Naive thymus-derived CD8-positive, alpha-beta T cell (primary cell): ENCODE results near the gene STAM. TPM values are rescaled to one million over a fixed set of nuclear protein-coding genes. Genes with fewer than 3 reads are reported as not detected.
A peak's percentile ranks its signal among the peaks of the same experiment; 100 is the strongest.

ENCODE experiments used
- ATAC-seq, 2 donors: fragments of 150-1000 bp; cut with Tn5 transposase in 1 of 2; sonication (Bioruptor Pico), chemical (Tn5 transposase) in 1 of 2; 1 replicate in 1 of 2; 2 replicates in 1 of 2; pipeline ENCODE4 v1.10.0; 2021; ENCODE audit warnings: mild to moderate bottlenecking in 2 of 2, moderate library complexity in 2 of 2
- POLR2A ChIA-PET: fragments of 350-600 bp; sonication (Branson Sonifier 250); formaldehyde crosslinking; loops from one replicate; lab custom pipeline; 2021; ENCODE audit warnings: antibody characterized with exemption; lab: Charles Lee
- DNase-seq, 10 donors: peaks; one replicate each; pipeline versions ENCODE4 v3.0.0 to v3.0.0-alpha.2; 2020 to 2022
- H3K27ac Mint-ChIP-seq, 10 donors: one replicate each; pipeline ENCODE4 v1.8.0; 2020 to 2022; ENCODE audit warnings: mild to moderate bottlenecking in 10 of 10, mixed read lengths in 10 of 10, moderate library complexity in 4 of 10, inconsistent platforms in 1 of 10
- H3K27me3 Mint-ChIP-seq, 5 donors: one replicate each; pipeline ENCODE4 v1.8.0; 2021 to 2022; ENCODE audit warnings: mixed read lengths in 5 of 5
- H3K36me3 Mint-ChIP-seq, 3 donors: one replicate each; pipeline ENCODE4 v1.8.0; 2020 to 2022; ENCODE audit warnings: mixed read lengths in 3 of 3, mild to moderate bottlenecking in 2 of 3, inconsistent platforms in 1 of 3
- H3K4me1 Mint-ChIP-seq, 4 donors: one replicate each; pipeline ENCODE4 v1.8.0; 2021 to 2022; ENCODE audit warnings: mixed read lengths in 4 of 4
- H3K4me3 Mint-ChIP-seq, 10 donors: one replicate each; pipeline ENCODE4 v1.8.0; 2020 to 2022; ENCODE audit warnings: mild to moderate bottlenecking in 10 of 10, mixed read lengths in 10 of 10, moderate library complexity in 6 of 10, inconsistent platforms in 1 of 10
- H3K9me3 Mint-ChIP-seq, 9 donors: one replicate each; pipeline ENCODE4 v1.8.0; 2020 to 2022; ENCODE audit warnings: mixed read lengths in 9 of 9, mild to moderate bottlenecking in 3 of 9, inconsistent platforms in 1 of 9, moderate library complexity in 1 of 9
- polyA plus RNA-seq, 3 donors: library from polyadenylated mRNA; unstranded; fragments of 300-500 nt; fragmentation: Illumina TruSeq; gene quantifications; one replicate each; pipeline ENCODE4 v1.2.3, GENCODE V29; 2021
- total RNA-seq, 8 experiments: library from RNA in 2 of 8; stranded (reverse) in 2 of 8; gene quantifications; one replicate each; pipeline ENCODE4 v1.2.3 and lab custom pipeline; 2021 to 2026

STAM gene
- total and polyA plus RNA-seq, 5 experiments from 2014 or later, result 5.9 to 23.8 (median 8.3) TPM

- POLR2A ChIA-PET, result no interaction called here
- no peak for DNase-seq
Observed at GRCh38 chr10:17665747-17666146, 21.8 kb downstream of the STAM start.

GRCh38 chr10:17668435-17669184 lies 24.7 kb downstream of the STAM start:
- Mint-ChIP-seq H3K4me3 (peak overlapping the region in 7 of 10 donors; percentile 17 to 60 (median 27)), H3K27ac (peak overlapping the region in 5 of 10 donors; percentile 25 to 65 (median 33)), H3K27me3 (no peaks in the 10 kb centered on the region), H3K4me1 (peaks cover 19 to 60% (median 49%) of the 10 kb centered on the region in 4 donors), H3K9me3 (no peaks in the 10 kb centered on the region), H3K36me3 (peaks cover 0 to 21% (median 2%) of the 10 kb centered on the region in 3 donors)
- DNase-seq, result no peak
- POLR2A ChIA-PET, result no interaction called here
- ATAC-seq, result no peak

More at GRCh38 chr10:17665747-17666146, 21.8 kb downstream of the STAM start:
- Mint-ChIP-seq H3K9me3 (no peaks in the 10 kb centered on the region), H3K27ac (no peak overlapping the region), H3K27me3 (no peaks in the 10 kb centered on the region), H3K4me1 (peaks cover 30 to 71% (median 59%) of the 10 kb centered on the region in 4 donors), H3K36me3 (peaks cover 0 to 46% (median 10%) of the 10 kb centered on the region in 3 donors), H3K4me3 (no peak overlapping the region)
- ATAC-seq, result no peak

GRCh38 chr10:17669185-17669872 lies 25.4 kb downstream of the STAM start:
- peak overlapping the region; percentile 19 to 73 (median 38) for H3K4me3 Mint-ChIP-seq
- peaks cover 0 to 21% (median 2%) of the 10 kb centered on the region in 3 donors for H3K36me3 Mint-ChIP-seq
- peak overlapping the region in 8 of 10 donors; percentile 7 to 67 (median 30) for H3K27ac Mint-ChIP-seq
- H3K27me3 Mint-ChIP-seq, result no peaks in the 10 kb centered on the region
- H3K9me3 Mint-ChIP-seq, result no peaks in the 10 kb centered on the region
- ATAC-seq (no peak), DNase-seq (peak in 1 of 10 donors; percentile 7)
- POLR2A ChIA-PET, result interaction anchor here (0.7 kb wide), 1 partner anchor 14 kb away, joined by 5 read pairs; no protein-coding TSS in a partner anchor
- peaks cover 20 to 63% (median 50%) of the 10 kb centered on the region in 4 donors for H3K4me1 Mint-ChIP-seq

- ATAC-seq, result no peak
- H3K4me3 Mint-ChIP-seq, result no peak overlapping the region
- no peaks in the 10 kb centered on the region for H3K9me3 Mint-ChIP-seq
- no peak for DNase-seq
- H3K27ac Mint-ChIP-seq, result peak overlapping the region in 1 of 10 donors; percentile 15
- no peaks in the 10 kb centered on the region for H3K27me3 Mint-ChIP-seq
- POLR2A ChIA-PET, result no interaction called here
- peaks cover 0 to 17% (median 2%) of the 10 kb centered on the region in 3 donors for H3K36me3 Mint-ChIP-seq
- H3K4me1 Mint-ChIP-seq, result peaks cover 22 to 70% (median 54%) of the 10 kb centered on the region in 4 donors
Observed at GRCh38 chr10:17671307-17671706, 27.4 kb downstream of the STAM start.

GRCh38 chr10:17673471-17674061 lies 29.6 kb downstream of the STAM start:
- Mint-ChIP-seq H3K27me3 (no peaks in the 10 kb centered on the region), H3K36me3 (peaks cover 0 to 9% (median 3%) of the 10 kb centered on the region in 3 donors), H3K9me3 (no peaks in the 10 kb centered on the region), H3K27ac (peak overlapping the region in 3 of 10 donors; percentile 9 to 64 (median 56)), H3K4me1 (peaks cover 12 to 60% (median 40%) of the 10 kb centered on the region in 4 donors), H3K4me3 (no peak overlapping the region)
- POLR2A ChIA-PET, result no interaction called here
- ATAC-seq (no peak), DNase-seq (no peak)

GRCh38 chr10:17674566-17674965 lies 30.6 kb downstream of the STAM start:
- Mint-ChIP-seq H3K27me3 (no peaks in the 10 kb centered on the region), H3K9me3 (peaks cover 0 to 4% (median 0%) of the 10 kb centered on the region in 9 donors), H3K36me3 (peaks cover 0 to 12% (median 9%) of the 10 kb centered on the region in 3 donors), H3K4me3 (no peak overlapping the region), H3K27ac (peak overlapping the region in 1 of 10 donors; percentile 20), H3K4me1 (peaks cover 11 to 55% (median 35%) of the 10 kb centered on the region in 4 donors)
- no peak for DNase-seq
- ATAC-seq, result no peak
- POLR2A ChIA-PET, result no interaction called here

GRCh38 chr10:17675638-17676037 lies 31.7 kb downstream of the STAM start:
- no peak for DNase-seq
- Mint-ChIP-seq H3K36me3 (peaks cover 0 to 13% (median 9%) of the 10 kb centered on the region in 3 donors), H3K4me3 (no peak overlapping the region), H3K9me3 (peaks cover 0 to 4% (median 2%) of the 10 kb centered on the region in 9 donors), H3K4me1 (peaks cover 11 to 55% (median 34%) of the 10 kb centered on the region in 4 donors), H3K27ac (no peak overlapping the region), H3K27me3 (no peaks in the 10 kb centered on the region)
- no peak for ATAC-seq
- POLR2A ChIA-PET, result no interaction called here

GRCh38 chr10:17676919-17677318 lies 33.0 kb downstream of the STAM start:
- Mint-ChIP-seq H3K4me3 (no peak overlapping the region), H3K27ac (no peak overlapping the region), H3K9me3 (peaks cover 0 to 4% (median 2%) of the 10 kb centered on the region in 9 donors), H3K27me3 (no peaks in the 10 kb centered on the region), H3K36me3 (peaks cover 0 to 13% (median 12%) of the 10 kb centered on the region in 3 donors), H3K4me1 (peaks cover 11 to 55% (median 38%) of the 10 kb centered on the region in 4 donors)
- DNase-seq, result no peak
- ATAC-seq, result no peak
- POLR2A ChIA-PET, result no interaction called here

GRCh38 chr10:17682236-17682946 lies 38.4 kb downstream of the STAM start:
- POLR2A ChIA-PET, result no interaction called here
- peak overlapping the region in 3 of 10 donors; percentile 3 to 14 (median 5) for H3K4me3 Mint-ChIP-seq
- H3K27ac Mint-ChIP-seq, result peak overlapping the region in 2 of 10 donors; percentile 3 to 6
- no peaks in the 10 kb centered on the region for H3K27me3 Mint-ChIP-seq
- H3K4me1 Mint-ChIP-seq, result peaks cover 14 to 54% (median 46%) of the 10 kb centered on the region in 4 donors
- ATAC-seq (no peak), DNase-seq (no peak)
- H3K36me3 Mint-ChIP-seq, result peaks cover 0 to 31% (median 21%) of the 10 kb centered on the region in 3 donors
- H3K9me3 Mint-ChIP-seq, result peaks cover 0 to 4% (median 2%) of the 10 kb centered on the region in 9 donors

GRCh38 chr10:17683541-17683940 lies 39.6 kb downstream of the STAM start:
- Mint-ChIP-seq H3K4me1 (peaks cover 12 to 54% (median 46%) of the 10 kb centered on the region in 4 donors), H3K4me3 (peak overlapping the region in 1 of 10 donors; percentile 10), H3K27me3 (no peaks in the 10 kb centered on the region), H3K27ac (peak overlapping the region in 2 of 10 donors; percentile 6 to 44), H3K36me3 (peaks cover 0 to 38% (median 21%) of the 10 kb centered on the region in 3 donors), H3K9me3 (peaks cover 0 to 4% (median 2%) of the 10 kb centered on the region in 9 donors)
- POLR2A ChIA-PET, result no interaction called here
- no peak for ATAC-seq
- DNase-seq, result no peak

- H3K27me3 Mint-ChIP-seq, result no peaks in the 10 kb centered on the region
- H3K36me3 Mint-ChIP-seq, result peaks cover 0 to 41% (median 20%) of the 10 kb centered on the region in 3 donors
- POLR2A ChIA-PET, result no interaction called here
- ATAC-seq, result no peak
- peaks cover 0 to 4% (median 0%) of the 10 kb centered on the region in 9 donors for H3K9me3 Mint-ChIP-seq
- H3K27ac Mint-ChIP-seq, result peak overlapping the region in 2 of 10 donors; percentile 6 to 19
- DNase-seq, result no peak
- peaks cover 10 to 50% (median 43%) of the 10 kb centered on the region in 4 donors for H3K4me1 Mint-ChIP-seq
- peak overlapping the region in 1 of 10 donors; percentile 22 for H3K4me3 Mint-ChIP-seq
Observed at GRCh38 chr10:17684537-17684936, 40.6 kb downstream of the STAM start.
